ENCODE measurements around the gene HIGD2A.

Gene HIGD2A

GRCh38 chr5:176352116-176352878 is 36.3 kb upstream of the HIGD2A start:
- no peak overlapping the region for H3K4me3 ChIP-seq (replicated peaks; ENCODE audit: low read depth, low read length)
- TF ChIP-seq CTCF (IDR thresholded peaks at IDR 0.05; ENCODE audit: low read length, missing control alignments) = no peak
- no peak for DNase-seq (ENCODE audit: low read depth)

GRCh38 chr5:176353533-176353932 is 35.0 kb upstream of the HIGD2A start:
- TF ChIP-seq CTCF (IDR thresholded peaks at IDR 0.05; ENCODE audit: low read length, missing control alignments) = no peak
- H3K4me3 ChIP-seq (replicated peaks; ENCODE audit: low read depth, low read length) = no peak overlapping the region
- DNase-seq (ENCODE audit: low read depth) = no peak

DNA sequence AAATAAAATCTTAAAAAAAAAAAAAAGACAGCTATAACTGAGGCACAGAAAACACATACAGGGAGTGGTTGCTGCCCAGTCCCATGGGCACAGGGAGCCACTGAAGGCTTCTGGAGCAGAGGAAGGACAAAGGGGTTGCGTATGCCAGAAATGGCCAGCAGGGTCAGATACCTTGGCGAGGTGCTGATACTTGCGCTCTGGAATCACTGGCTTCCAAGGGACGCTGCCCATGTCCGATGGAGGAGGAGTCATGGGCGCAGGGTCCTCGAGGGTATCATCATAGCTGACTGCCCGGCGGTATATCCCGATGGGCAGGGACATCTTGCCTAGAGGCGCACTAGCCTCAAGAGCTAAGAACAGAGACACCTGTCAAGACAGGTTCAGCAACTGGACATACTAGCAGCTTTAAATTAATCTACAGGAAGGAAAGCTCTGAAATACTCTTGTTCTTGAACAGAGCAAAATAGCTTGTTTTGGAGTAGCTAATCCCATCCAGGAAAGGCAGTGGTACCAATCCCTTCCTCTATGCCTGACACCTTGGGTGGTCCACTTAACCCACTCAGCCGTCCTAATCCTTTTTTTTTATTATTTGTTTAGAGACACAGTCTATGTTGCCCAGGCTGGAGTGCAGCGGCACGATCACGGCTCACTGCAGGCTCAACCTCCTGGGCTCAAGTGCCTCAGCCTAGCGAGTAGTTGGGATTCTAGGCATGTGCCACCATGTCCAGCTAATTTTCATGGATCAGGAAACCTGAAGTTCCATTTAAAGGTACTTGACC is 33.0 kb upstream of the HIGD2A start:
- no peak overlapping the region for H3K4me3 ChIP-seq (replicated peaks; ENCODE audit: low read depth, low read length)
- DNase-seq (ENCODE audit: low read depth) = no peak
- TF ChIP-seq CTCF (IDR thresholded peaks at IDR 0.05; ENCODE audit: low read length, missing control alignments) = no peak

- TF ChIP-seq CTCF (IDR thresholded peaks at IDR 0.05; ENCODE audit: low read length, missing control alignments) = no peak
- no peak for DNase-seq (ENCODE audit: low read depth)
- H3K4me3 ChIP-seq (replicated peaks; ENCODE audit: low read depth, low read length) = no peak overlapping the region
These were observed 32.4 kb upstream of the HIGD2A start for GRCh38 chr5:176356179-176356566.

DNA sequence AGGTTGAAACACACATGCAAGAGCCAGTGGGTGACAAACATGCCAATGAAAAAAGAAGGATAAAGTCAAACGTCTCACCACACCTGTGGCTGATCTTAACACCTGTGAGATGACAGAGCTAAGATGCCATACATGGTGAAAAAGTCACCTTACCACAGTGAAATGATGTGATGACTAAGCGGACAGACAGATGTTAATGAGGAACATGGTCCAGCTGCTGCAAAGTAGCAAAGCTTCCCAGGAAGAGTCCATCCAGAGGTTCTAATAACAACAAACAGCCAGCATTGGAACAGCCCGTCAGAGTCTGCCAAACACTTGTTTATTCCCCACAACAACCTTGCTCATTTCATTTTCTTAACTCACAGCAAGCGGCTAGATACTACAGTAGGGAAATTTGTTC is 28.9 kb upstream of the HIGD2A start:
- no peak for DNase-seq (ENCODE audit: low read depth)
- TF ChIP-seq CTCF (IDR thresholded peaks at IDR 0.05; ENCODE audit: low read length, missing control alignments) = no peak
- no peak overlapping the region for H3K4me3 ChIP-seq (replicated peaks; ENCODE audit: low read depth, low read length)

DNA sequence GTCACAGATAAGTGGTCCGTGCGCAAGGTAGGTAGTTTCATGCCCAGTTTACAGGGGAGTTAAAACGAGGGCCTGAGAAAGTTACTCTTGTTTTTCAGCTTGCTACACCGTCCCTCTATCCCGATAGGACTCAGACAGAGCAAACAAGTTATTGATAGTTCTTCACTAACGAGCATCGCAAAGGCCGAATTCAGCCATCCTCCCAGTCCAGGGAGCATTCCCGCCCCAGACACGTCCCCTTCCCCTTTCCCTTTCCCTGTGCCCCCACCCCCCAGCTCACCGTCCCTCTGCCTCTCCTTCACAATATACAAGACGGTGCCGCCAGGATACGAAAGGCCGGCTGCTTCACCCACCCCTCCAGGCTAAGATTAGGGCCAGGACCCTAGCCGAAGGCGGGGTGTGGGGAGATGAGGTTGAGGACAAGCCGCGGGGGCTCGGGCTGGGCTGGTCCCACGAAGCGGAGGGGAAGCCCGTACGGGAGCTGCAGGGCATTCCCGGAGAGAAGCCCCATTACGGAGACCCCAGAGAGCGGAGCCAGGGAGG is 27.6 kb upstream of the HIGD2A start:
- TF ChIP-seq CTCF (IDR thresholded peaks at IDR 0.05; ENCODE audit: low read length, missing control alignments) = no peak
- H3K4me3 ChIP-seq (replicated peaks; ENCODE audit: low read depth, low read length) = peak overlapping the region; percentile 97
- peak; percentile 13 for DNase-seq (ENCODE audit: low read depth)
